Nasal cavity respiratory epithelium epithelial cell of viscerocranial mucosa (primary cell): ENCODE data around the gene SH3BGR. TPM values are rescaled to one million over a fixed set of nuclear protein-coding genes. Genes with fewer than 3 reads are reported as not detected.

Source experiments
- total RNA-seq: library from RNA; depleted of rRNA; stranded (reverse); fragments of >200 nt; gene quantifications from 2 replicates; pipeline ENCODE4 v1.2.3, GENCODE V29; 2014

SH3BGR gene
- total RNA-seq, result 4.6 and 8.2 TPM in 2 replicates

GRCh38 chr21:39451332-39452206 lies at the start of gene SH3BGR:
TSS of gene SH3BGR (plus strand) at chr21:39451970. CDS start at chr21:39452097, 127 bp downstream.

DNA sequence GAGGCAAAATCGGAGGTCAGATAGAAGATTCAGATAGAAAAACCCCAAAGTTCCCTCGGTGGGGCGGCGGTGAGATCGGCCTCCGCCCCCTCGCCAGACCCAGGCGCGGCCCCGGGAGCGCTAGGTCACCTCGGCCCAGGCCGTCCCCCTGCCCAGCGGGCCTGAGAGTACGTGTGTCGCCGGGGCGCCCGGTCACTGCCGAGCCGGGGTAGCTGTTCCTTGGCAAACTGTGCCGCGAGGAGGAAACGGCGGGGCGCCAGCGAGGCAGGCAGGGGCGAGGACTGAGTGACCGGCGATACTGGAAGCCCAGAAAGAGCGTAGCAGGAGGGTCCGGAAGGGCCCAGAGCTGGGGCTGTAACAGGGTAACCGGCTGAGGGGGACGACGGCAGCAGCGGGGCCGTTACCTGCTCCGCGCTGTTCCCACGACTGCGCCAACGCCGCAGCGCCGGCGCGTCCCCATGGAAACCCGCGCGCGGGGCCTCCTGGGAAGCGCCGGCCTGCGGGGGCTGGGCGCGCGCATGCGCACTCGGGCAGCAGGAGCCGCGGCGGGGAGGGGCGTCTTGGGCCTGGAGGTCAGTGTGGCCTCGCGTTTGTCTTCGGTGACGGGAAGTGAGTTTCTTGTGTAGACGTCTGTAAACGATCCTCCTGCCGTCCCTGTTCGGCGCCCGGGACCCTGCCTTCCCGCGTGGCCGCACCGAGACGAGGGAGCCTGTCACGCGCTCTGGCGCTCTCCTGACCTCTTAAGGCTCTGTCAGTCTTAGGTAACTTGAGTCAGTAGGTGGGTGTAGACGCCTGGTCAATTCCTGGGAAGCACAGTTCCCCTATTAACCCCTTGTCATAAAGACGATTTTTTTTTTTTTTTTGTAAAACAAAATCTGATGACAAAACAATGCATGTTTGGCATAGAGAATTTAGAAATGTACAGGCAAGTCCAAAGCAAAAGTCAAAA lies 6.2 kb upstream of the SH3BGR start, which contains the start of gene LCA5L:
Gene LCA5L, minus strand, starts transcription at position 458 of the 949 bp plus-strand sequence. CDS start 17,285 bp downstream, outside the sequence.

Other genes starting within 250 kb of the SH3BGR start
- gene BRWD1, start 138.3 kb upstream of the SH3BGR start, total RNA-seq, result 67.7 and 91.2 TPM in 2 replicates
- gene HMGN1, start 102.9 kb upstream of the SH3BGR start, total RNA-seq, result 243 and 328 TPM in 2 replicates
- gene LCA5L, start 6.2 kb upstream of the SH3BGR start, total RNA-seq, result 1.4 and 2.4 TPM in 2 replicates
- under 0.01 and 0.36 TPM in 2 replicates for gene B3GALT5, start 161.0 kb downstream of the SH3BGR start, total RNA-seq